Trophoblast cell (in vitro differentiated cells and primary cell): ENCODE results near the gene MAPT.

Experiments used
- DNase-seq, 2 donors: peaks; one replicate each; pipeline ENCODE4 v3.0.0-alpha.2; 2016
- H2AFZ ChIP-seq: 2 replicates; pipeline ENCODE4 v1.6.1; 2013; ENCODE audit warnings: low read length, moderate library complexity, mild to moderate bottlenecking; ENCODE audit not compliant: insufficient read depth, poor library complexity
- H2AK5ac ChIP-seq: 2 replicates; pipeline ENCODE4 v1.6.1; 2013; ENCODE audit warnings: mild to moderate bottlenecking, low read length
- H2BK120ac ChIP-seq: 2 replicates; pipeline ENCODE4 v1.6.1; 2013; ENCODE audit warnings: low read length, mild to moderate bottlenecking, moderate library complexity; ENCODE audit not compliant: insufficient read depth, poor library complexity
- H2BK12ac ChIP-seq: 2 replicates; pipeline ENCODE4 v1.6.1; 2013; ENCODE audit warnings: mild to moderate bottlenecking, low read length, moderate library complexity
- H2BK5ac ChIP-seq: 2 replicates; pipeline ENCODE4 v1.6.1; 2013; ENCODE audit warnings: low read length, low read depth, moderate library complexity, mild to moderate bottlenecking; ENCODE audit not compliant: poor library complexity
- H3K14ac ChIP-seq: 2 replicates; pipeline ENCODE4 v1.6.1; 2013; ENCODE audit warnings: mild to moderate bottlenecking, low read length
- H3K18ac ChIP-seq: 2 replicates; pipeline ENCODE4 v1.6.1; 2013; ENCODE audit warnings: mild to moderate bottlenecking, low read length
- H3K23ac ChIP-seq: 2 replicates; pipeline ENCODE4 v1.6.1; 2013; ENCODE audit warnings: low read length
- H3K27ac ChIP-seq: 2 replicates; pipeline ENCODE4 v1.5.1; 2013; ENCODE audit warnings: low read depth, mild to moderate bottlenecking, inconsistent platforms, low read length, moderate library complexity
- H3K27me3 ChIP-seq: 2 replicates; pipeline ENCODE4 v1.6.1; 2013; ENCODE audit warnings: inconsistent platforms, mild to moderate bottlenecking, low read length, moderate library complexity; ENCODE audit not compliant: insufficient read depth
- H3K36me3 ChIP-seq, 2 experiments: 1 replicate in 1 of 2; 2 replicates in 1 of 2; pipeline ENCODE4 v1.6.1; 2013; ENCODE audit warnings: low read length in 2 of 2, mild to moderate bottlenecking in 2 of 2, moderate library complexity in 1 of 2; ENCODE audit not compliant: insufficient read depth in 2 of 2, control insufficient read depth in 1 of 2
- H3K4ac ChIP-seq: 2 replicates; pipeline ENCODE4 v1.6.1; 2013; ENCODE audit warnings: low read depth, mild to moderate bottlenecking, low read length, moderate library complexity
- H3K4me1 ChIP-seq, 2 experiments: 1 replicate in 1 of 2; 2 replicates in 1 of 2; pipeline ENCODE4 v1.6.1; 2013; ENCODE audit warnings: low read length in 2 of 2, mild to moderate bottlenecking in 2 of 2, moderate library complexity in 1 of 2; ENCODE audit not compliant: insufficient read depth in 2 of 2, control insufficient read depth in 1 of 2
- H3K4me2 ChIP-seq: 2 replicates; pipeline ENCODE4 v1.6.1; 2013; ENCODE audit warnings: inconsistent platforms, mild to moderate bottlenecking, low read length, moderate library complexity
- H3K4me3 ChIP-seq: 2 replicates; pipeline ENCODE4 v1.5.1; 2013; ENCODE audit warnings: mild to moderate bottlenecking, low read depth, low read length, inconsistent platforms
- H3K79me1 ChIP-seq: one replicate; pipeline ENCODE4 v1.6.1; 2013; ENCODE audit warnings: low read length
- H3K79me2 ChIP-seq: 2 replicates; pipeline ENCODE4 v1.6.1; 2013; ENCODE audit warnings: low read length, mild to moderate bottlenecking; ENCODE audit not compliant: control insufficient read depth, insufficient read depth, poor library complexity
- H3K9ac ChIP-seq: 2 replicates; pipeline ENCODE4 v1.6.1; 2013; ENCODE audit warnings: mild to moderate bottlenecking, low read length
- H3K9me3 ChIP-seq: 2 replicates; pipeline ENCODE4 v1.6.1; 2013; ENCODE audit warnings: low read depth, mild to moderate bottlenecking, control low read depth, inconsistent platforms, low read length; ENCODE audit not compliant: insufficient read depth
- H4K12ac ChIP-seq: 2 replicates; pipeline ENCODE4 v1.6.1; 2013; ENCODE audit warnings: low read depth, mild to moderate bottlenecking, low read length, moderate library complexity
- H4K8ac ChIP-seq: 2 replicates; pipeline ENCODE4 v1.6.1; 2013; ENCODE audit warnings: low read depth, mild to moderate bottlenecking, low read length, moderate library complexity
- H4K91ac ChIP-seq: one replicate; pipeline ENCODE4 v1.6.1; 2013; ENCODE audit warnings: low read depth, mild to moderate bottlenecking, low read length, moderate library complexity
- WGBS: extraction: QIAGEN DNeasy Blood & Tissue Kit; methylation state at CpG from one replicate; pipeline ENCODE4 v1.1.7; 2013; ENCODE audit warnings: missing lambda C conversion rate; ENCODE audit not compliant: insufficient read length, insufficient coverage; ENCODE audit errors: extremely low coverage; 5-methylcytosine and 5-hydroxymethylcytosine counted together

The MAPT gene

GRCh38 chr17:45930420-45930951 is 36.1 kb downstream of the MAPT start:
- Histone ChIP-seq H2AK5ac (no peak overlapping the region), H4K8ac (no peak overlapping the region)
- WGBS: no CpG with 5 or more reads among the region's 8 CpGs

DNA sequence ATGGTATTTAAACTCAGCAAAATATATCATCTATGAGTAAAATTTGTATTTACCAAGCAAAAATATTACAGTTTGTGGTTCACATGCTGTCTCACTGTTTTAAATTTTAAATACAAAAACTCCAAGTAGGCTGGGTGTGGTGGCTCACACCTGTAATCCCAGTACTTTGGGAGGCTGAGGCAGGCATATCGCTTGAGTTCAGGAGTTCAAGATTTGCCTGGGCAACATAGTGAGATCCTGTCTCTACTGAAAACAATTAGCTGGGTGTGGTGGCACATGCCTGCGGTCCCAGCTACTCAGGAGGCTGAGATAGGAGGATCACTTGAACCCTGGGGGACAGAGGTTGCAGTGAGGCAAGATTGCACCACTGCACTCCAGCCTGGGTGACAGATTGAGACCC is 37.3 kb downstream of the MAPT start:
- no peak overlapping the region for H2BK5ac ChIP-seq

More at GRCh38 chr17:45930420-45930951, 36.1 kb downstream of the MAPT start:
- H3K27ac ChIP-seq: no peak overlapping the region
- no peak overlapping the region for H2BK5ac ChIP-seq
- no peaks in the 10 kb centered on the region for H3K79me1 ChIP-seq
- no peak overlapping the region for H3K4me3 ChIP-seq
- H4K91ac ChIP-seq: no peak overlapping the region
- H3K4me2 ChIP-seq: no peak overlapping the region
- H3K9ac ChIP-seq: no peak overlapping the region
- H4K12ac ChIP-seq: no peak overlapping the region
- no peaks in the 10 kb centered on the region for H3K36me3 ChIP-seq
- DNase-seq: no peak
- no peaks in the 10 kb centered on the region for H3K79me2 ChIP-seq
- H3K4me1 ChIP-seq: no peaks in the 10 kb centered on the region
- H3K18ac ChIP-seq: no peak overlapping the region
- no peak overlapping the region for H2AFZ ChIP-seq
- no peak overlapping the region for H3K14ac ChIP-seq
- no peaks in the 10 kb centered on the region for H3K27me3 ChIP-seq
- H3K4ac ChIP-seq: no peak overlapping the region
- no peak overlapping the region for H3K23ac ChIP-seq
- peaks cover 6% of the 10 kb centered on the region for H3K9me3 ChIP-seq
- no peak overlapping the region for H2BK120ac ChIP-seq
- H2BK12ac ChIP-seq: no peak overlapping the region

DNA sequence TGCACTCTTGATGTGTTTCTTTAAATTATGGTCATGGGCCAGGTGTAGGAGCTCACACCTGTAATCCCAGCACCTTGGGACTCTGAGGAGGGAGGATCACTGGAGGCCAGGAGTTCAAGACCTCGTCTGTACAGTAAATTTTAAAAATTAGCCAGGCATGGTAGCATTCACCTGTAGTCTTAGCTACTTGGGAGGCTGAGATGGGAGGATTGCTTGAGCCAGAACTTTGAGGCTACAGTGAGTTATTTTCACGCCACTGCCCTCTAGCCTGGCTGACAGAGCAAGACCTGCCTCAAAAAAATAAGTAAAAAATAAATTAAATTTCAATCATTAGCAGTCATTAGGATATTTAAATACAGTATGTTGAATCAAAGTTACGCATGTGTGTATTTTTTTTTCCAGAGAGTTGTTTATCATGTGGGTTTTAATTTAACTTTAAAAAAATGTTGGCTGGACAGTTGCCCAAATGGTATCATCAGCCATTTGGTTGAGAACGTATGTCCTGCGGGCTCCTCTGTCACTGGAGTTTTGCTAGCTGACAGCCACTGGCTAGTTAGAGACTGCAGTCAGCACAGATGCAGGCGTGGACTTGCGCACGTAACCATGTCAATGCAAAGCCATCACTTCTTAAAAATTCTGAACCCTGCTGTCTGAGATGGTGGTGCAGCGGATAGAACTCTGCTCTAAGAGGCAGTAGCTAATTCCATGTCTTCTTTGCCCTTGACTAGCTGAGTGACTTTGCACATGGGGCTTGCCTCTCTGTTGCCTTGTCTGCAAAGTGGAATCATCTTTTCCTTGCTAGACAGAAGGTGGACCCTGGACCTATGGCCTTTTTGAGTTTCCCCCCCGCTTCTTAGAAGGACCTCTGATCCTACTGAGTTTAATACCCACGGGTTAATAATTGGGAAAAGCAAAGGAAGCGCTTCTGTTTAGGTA is 40.0 kb downstream of the MAPT start:
- Histone ChIP-seq H3K79me2 (no peaks in the 10 kb centered on the region), H3K4ac (no peak overlapping the region), H3K36me3 (no peaks in the 10 kb centered on the region), H2BK12ac (no peak overlapping the region), H3K4me1 (no peaks in the 10 kb centered on the region), H3K23ac (no peak overlapping the region), H3K4me2 (no peak overlapping the region), H2AFZ (no peak overlapping the region), H4K12ac (no peak overlapping the region), H2BK120ac (no peak overlapping the region), H2BK5ac (no peak overlapping the region), H3K14ac (no peak overlapping the region), H3K4me3 (no peak overlapping the region), H3K9me3 (peaks cover 1% of the 10 kb centered on the region), H3K79me1 (no peaks in the 10 kb centered on the region), H3K18ac (no peak overlapping the region), H3K27ac (no peak overlapping the region), H3K9ac (no peak overlapping the region), H2AK5ac (no peak overlapping the region), H4K8ac (no peak overlapping the region), H3K27me3 (no peaks in the 10 kb centered on the region), H4K91ac (no peak overlapping the region)
- no CpG with 5 or more reads among the region's 12 CpGs for WGBS
- DNase-seq: peak; percentile 23 to 59

More for the DNA sequence above, 37.3 kb downstream of the MAPT start:
- no CpG with 5 or more reads among the region's 2 CpGs for WGBS
- Histone ChIP-seq H3K36me3 (no peaks in the 10 kb centered on the region), H3K9me3 (peaks cover 6% of the 10 kb centered on the region), H3K27ac (no peak overlapping the region), H2BK12ac (no peak overlapping the region), H2BK120ac (no peak overlapping the region), H4K12ac (no peak overlapping the region), H3K4me3 (no peak overlapping the region), H3K4ac (no peak overlapping the region), H4K91ac (no peak overlapping the region), H2AFZ (no peak overlapping the region), H3K79me2 (no peaks in the 10 kb centered on the region), H3K27me3 (no peaks in the 10 kb centered on the region), H3K14ac (no peak overlapping the region), H3K4me2 (no peak overlapping the region), H3K18ac (no peak overlapping the region), H3K79me1 (no peaks in the 10 kb centered on the region), H3K23ac (no peak overlapping the region), H3K9ac (no peak overlapping the region), H4K8ac (no peak overlapping the region), H2AK5ac (no peak overlapping the region), H3K4me1 (no peaks in the 10 kb centered on the region)
- DNase-seq: no peak

- Histone ChIP-seq H3K4me1 (no peaks in the 10 kb centered on the region), H2AFZ (no peak overlapping the region), H3K9ac (no peak overlapping the region), H3K36me3 (no peaks in the 10 kb centered on the region), H3K27me3 (no peaks in the 10 kb centered on the region), H2BK5ac (no peak overlapping the region), H2AK5ac (no peak overlapping the region), H3K9me3 (peaks cover 1% of the 10 kb centered on the region), H3K23ac (no peak overlapping the region), H3K4me3 (no peak overlapping the region), H3K4ac (no peak overlapping the region), H3K18ac (no peak overlapping the region), H3K4me2 (no peak overlapping the region), H4K12ac (no peak overlapping the region), H4K91ac (no peak overlapping the region), H3K79me2 (no peaks in the 10 kb centered on the region), H3K14ac (no peak overlapping the region), H2BK12ac (no peak overlapping the region), H3K27ac (no peak overlapping the region), H3K79me1 (no peaks in the 10 kb centered on the region), H2BK120ac (no peak overlapping the region), H4K8ac (no peak overlapping the region)
- no CpG with 5 or more reads among the region's 8 CpGs for WGBS
- no peak for DNase-seq
Observed at GRCh38 chr17:45935197-45935709, 40.9 kb downstream of the MAPT start.
